ENCODE measurements around the gene FBXW11. TPM values are rescaled to one million over a fixed set of nuclear protein-coding genes. Genes with fewer than 3 reads are reported as not detected.
A peak's percentile ranks its signal among the peaks of the same experiment; 100 is the strongest.

The FBXW11 gene
- total and polyA plus RNA-seq, 2 of the 13 experiments (the other 11 are each of a cell fraction or from before 2014, with no cell fraction given) = 31.7 to 53.6 TPM

DNA sequence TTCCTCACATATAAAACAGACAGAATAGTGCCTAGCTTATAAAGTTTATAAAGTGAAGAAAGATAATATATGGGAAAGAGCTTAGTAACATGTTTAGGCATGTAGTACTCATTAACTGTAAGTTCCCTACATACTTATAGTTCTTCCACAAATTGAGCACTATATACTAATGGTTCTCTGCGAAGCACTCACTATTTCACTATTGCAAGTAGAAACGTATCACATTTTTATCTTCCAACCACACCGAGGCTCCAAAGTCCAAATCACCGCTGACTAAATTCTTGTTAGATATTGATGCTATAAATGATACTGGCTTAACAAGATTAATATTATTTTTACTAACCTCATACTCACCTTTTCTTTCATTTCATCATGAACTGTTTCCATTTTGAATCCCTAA, 61.0 kb downstream of the FBXW11 start (continued):
- TF ChIP-seq ZNF776 (CRISPR knock-in tag; IDR thresholded peaks at IDR 0.05) (no peak), GABPA (IDR thresholded peaks at IDR 0.05; ENCODE audit: low read depth, low read length) (no peak), GABPA (CRISPR knock-in tag; IDR thresholded peaks at IDR 0.05; ENCODE audit: low read depth) (no peak), ZNF564 (CRISPR knock-in tag; IDR thresholded peaks at IDR 0.05) (no peak), ZNF224 (CRISPR knock-in tag; IDR thresholded peaks at IDR 0.05) (no peak), MAF1 (CRISPR knock-in tag; IDR thresholded peaks at IDR 0.05; ENCODE audit: borderline replicate concordance) (no peak)

DNA sequence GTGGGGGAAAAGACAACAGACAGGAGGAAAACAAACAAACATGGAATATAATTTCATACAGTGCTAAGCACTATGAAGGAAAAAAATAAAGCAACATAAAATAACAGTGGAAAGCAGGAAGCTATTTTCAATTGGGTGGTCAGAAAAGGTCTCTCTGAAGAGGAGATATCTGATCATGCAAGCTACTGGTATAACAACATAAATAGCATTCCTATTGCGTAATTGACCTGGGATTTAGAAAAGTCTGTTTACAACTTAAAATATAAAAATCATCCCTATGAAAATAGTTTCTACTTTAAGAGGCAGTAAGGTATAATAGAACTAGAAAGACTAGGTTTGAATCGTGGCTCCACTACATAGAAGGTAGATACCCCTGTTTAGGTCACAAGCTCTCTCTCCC, 61.4 kb downstream of the FBXW11 start:
- H3K27ac ChIP-seq (ENCODE audit: extremely low read length, insufficient read depth, low read length) = no peak overlapping the region
- CTCF ChIA-PET (ENCODE audit: low intra/inter-chr PET ratio, low total read pairs) = no interaction called here
- in situ Hi-C loops (cut with HindIII; ENCODE audit: extremely low pct_ligation_motif_present, low pct_unique_long_range_greater_than_20kb) = no loop called here
- H3K27me3 ChIP-seq (ENCODE audit: control insufficient read depth in 1 of 2, insufficient read depth in 2 of 2, low read length in 2 of 2) = no peaks in the 10 kb centered on the region
- DNase-seq (ENCODE audit: low spot score) (no peak), FAIRE-seq (no peak), ATAC-seq (no peak)
- 97% methylated on average over 2 of the region's 2 CpGs for WGBS (ENCODE audit: low lambda C conversion rate)
- no peak overlapping the region for H3K4me2 ChIP-seq (ENCODE audit: low read depth, low read length)
- H3K9me3 ChIP-seq (ENCODE audit: low read length) = no peaks in the 10 kb centered on the region
- peaks cover 56% of the 10 kb centered on the region for H3K79me2 ChIP-seq (ENCODE audit: insufficient read depth, low read length)
- H4K20me1 ChIP-seq (ENCODE audit: insufficient read depth, low read length) = peaks cover 19% of the 10 kb centered on the region; the same call in 1 of the 2 replicates
- no peaks in the 10 kb centered on the region for H3K36me3 ChIP-seq (replicated peaks in 1 of 2; ENCODE audit: control insufficient read depth in 1 of 2, insufficient read depth in 2 of 2, low read length in 2 of 2)
- intact Hi-C loops (cut with micrococcal nuclease; ENCODE audit: unreplicated experiment) = no loop called here
- POLR2A ChIA-PET = no interaction called here
- H2AFZ ChIP-seq (ENCODE audit: low read length) = no peak overlapping the region
- BruUV-seq (replicated peaks) = no TSS peak
- peaks cover 43% of the 10 kb centered on the region for H3K4me1 ChIP-seq (ENCODE audit: insufficient read depth, low read length)
- H3K9ac ChIP-seq (ENCODE audit: insufficient read depth, low read depth, low read length) = no peak overlapping the region
- no peak overlapping the region for H3K4me3 ChIP-seq (replicated peaks in 1 of 3; ENCODE audit: insufficient read depth in 1 of 3, low read depth in 2 of 3, low read length in 3 of 3)
- TF ChIP-seq CHD2 (IDR thresholded peaks at IDR 0.05; ENCODE audit: low read depth, low read length) = no peak
- no peak for TF ChIP-seq ZNF556 (CRISPR knock-in tag; IDR thresholded peaks at IDR 0.05; ENCODE audit: borderline replicate concordance)
- TF ChIP-seq ATF1 (CRISPR knock-in tag; IDR thresholded peaks at IDR 0.05) = no peak
- no peak for TF ChIP-seq RELA (CRISPR knock-in tag; IDR thresholded peaks at IDR 0.05)
- no peak for TF ChIP-seq ZNF264 (CRISPR knock-in tag; IDR thresholded peaks at IDR 0.05)
- TF ChIP-seq, protein P1, sequence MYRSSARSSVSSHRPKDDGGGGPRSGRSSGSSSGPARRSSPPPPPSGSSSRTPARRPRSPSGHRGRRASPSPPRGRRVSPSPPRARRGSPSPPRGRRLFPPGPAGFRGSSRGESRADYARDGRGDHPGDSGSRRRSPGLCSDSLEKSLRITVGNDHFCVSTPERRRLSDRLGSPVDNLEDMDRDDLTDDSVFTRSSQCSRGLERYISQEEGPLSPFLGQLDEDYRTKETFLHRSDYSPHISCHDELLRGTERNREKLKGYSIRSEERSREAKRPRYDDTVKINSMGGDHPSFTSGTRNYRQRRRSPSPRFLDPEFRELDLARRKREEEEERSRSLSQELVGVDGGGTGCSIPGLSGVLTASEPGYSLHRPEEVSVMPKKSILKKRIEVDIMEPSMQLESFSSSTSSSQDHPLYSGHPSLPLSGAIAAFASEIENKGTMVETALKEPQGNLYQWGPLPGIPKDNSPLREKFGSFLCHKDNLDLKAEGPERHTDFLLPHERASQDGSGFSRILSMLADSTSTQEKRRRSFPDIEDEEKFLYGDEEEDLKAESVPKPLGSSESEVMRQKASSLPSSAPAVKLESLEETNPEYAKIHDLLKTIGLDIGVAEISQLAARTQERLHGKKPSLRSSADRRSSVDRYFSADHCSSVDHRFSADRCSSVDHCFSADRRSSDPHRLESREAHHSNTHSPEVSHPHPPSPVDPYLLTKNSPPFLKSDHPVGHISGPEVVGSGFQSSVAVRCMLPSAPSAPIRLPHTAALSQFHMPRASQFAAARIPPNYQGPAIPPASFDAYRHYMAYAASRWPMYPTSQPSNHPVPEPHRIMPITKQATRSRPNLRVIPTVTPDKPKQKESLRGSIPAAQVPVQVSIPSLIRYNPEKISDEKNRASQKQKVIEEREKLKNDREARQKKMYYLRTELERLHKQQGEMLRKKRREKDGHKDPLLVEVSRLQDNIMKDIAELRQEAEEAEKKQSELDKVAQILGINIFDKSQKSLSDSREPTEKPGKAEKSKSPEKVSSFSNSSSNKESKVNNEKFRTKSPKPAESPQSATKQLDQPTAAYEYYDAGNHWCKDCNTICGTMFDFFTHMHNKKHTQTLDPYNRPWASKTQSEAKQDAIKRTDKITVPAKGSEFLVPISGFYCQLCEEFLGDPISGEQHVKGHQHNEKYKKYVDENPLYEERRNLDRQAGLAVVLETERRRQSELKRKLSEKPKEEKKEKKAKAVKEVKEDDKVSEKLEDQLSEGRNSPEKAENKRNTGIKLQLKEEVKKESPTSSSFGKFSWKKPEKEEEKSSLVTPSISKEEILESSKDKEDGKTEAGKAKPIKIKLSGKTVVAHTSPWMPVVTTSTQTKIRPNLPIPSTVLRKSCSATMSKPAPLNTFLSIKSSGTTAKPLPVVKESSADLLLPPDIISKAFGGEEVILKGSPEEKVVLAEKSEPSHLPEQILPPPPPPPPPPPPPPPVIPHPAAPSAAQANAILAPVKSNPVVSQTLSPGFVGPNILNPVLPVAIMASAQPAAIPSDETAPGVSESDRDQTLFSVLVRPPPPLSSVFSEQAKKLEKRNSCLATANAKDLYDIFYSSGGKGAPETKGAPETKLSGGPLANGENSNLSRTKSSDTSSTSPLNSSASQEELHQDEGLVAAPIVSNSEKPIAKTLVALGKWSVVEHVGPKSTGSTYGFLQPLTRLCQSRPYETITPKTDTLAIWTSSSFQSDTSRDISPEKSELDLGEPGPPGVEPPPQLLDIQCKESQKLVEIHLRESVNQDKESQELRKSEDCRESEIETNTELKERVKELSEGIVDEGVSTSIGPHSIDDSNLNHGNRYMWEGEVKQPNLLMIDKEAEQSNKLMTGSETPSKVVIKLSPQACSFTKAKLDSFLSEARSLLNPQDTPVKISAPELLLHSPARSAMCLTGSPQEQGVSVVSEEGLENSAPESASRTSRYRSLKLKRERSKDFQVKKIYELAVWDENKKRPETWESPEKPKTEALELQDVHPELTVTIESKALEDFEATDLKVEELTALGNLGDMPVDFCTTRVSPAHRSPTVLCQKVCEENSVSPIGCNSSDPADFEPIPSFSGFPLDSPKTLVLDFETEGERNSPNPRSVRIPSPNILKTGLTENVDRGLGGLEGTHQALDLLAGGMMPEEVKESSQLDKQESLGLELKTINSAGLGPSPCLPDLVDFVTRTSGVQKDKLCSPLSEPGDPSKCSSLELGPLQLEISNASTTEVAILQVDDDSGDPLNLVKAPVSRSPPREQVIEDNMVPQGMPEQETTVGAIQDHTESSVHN (CRISPR knock-in tag; IDR thresholded peaks at IDR 0.05) = no peak
- peak; percentile 65 for TF ChIP-seq CEBPG (CRISPR knock-in tag; IDR thresholded peaks at IDR 0.05)
- TF ChIP-seq CEBPB (IDR thresholded peaks at IDR 0.05; ENCODE audit: borderline replicate concordance, low read depth, low read length) = peak; percentile 87
- no peak for TF ChIP-seq SNAPC2 (CRISPR knock-in tag; IDR thresholded peaks at IDR 0.05)
- no peak for TF ChIP-seq SMYD3 (CRISPR knock-in tag; IDR thresholded peaks at IDR 0.05)
- TF ChIP-seq, protein P2, sequence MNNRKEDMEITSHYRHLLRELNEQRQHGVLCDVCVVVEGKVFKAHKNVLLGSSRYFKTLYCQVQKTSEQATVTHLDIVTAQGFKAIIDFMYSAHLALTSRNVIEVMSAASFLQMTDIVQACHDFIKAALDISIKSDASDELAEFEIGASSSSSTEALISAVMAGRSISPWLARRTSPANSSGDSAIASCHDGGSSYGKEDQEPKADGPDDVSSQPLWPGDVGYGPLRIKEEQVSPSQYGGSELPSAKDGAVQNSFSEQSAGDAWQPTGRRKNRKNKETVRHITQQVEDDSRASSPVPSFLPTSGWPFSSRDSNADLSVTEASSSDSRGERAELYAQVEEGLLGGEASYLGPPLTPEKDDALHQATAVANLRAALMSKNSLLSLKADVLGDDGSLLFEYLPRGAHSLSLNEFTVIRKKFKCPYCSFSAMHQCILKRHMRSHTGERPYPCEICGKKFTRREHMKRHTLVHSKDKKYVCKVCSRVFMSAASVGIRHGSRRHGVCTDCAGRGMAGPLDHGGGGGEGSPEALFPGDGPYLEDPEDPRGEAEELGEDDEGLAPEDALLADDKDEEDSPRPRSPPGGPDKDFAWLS (CRISPR knock-in tag; IDR thresholded peaks at IDR 0.05; ENCODE audit: borderline replicate concordance) = no peak
- TF ChIP-seq SOX5 (CRISPR knock-in tag; IDR thresholded peaks at IDR 0.05; ENCODE audit: borderline replicate concordance) = no peak

Data from HepG2 (cell line).